Jurkat, Clone E6-1 (cell line): Measurements from ENCODE around the gene DTWD1. TPM values are rescaled to one million over a fixed set of nuclear protein-coding genes. Genes with fewer than 3 reads are reported as not detected.
A peak's percentile ranks its signal among the peaks of the same experiment; 100 is the strongest.
"Not testable (repeated sequence)": the region's sequence is repeated elsewhere in the genome, so short reads cannot be mapped to it uniquely, and the experiment has no call there.

Source experiments
- DNase-seq: peaks from one replicate; pipeline ENCODE4 v3.0.0-alpha.2; 2011; ENCODE audit warnings: low read depth, low spot score
- H3K4me3 ChIP-seq: 2 replicates; pipeline ENCODE4 v1.5.1; 2011; ENCODE audit warnings: mild to moderate bottlenecking, low read length, control low read depth, moderate library complexity
- polyA plus RNA-seq: library from polyadenylated mRNA; unstranded; fragments of >200 nt; gene quantifications from one replicate; pipeline ENCODE4 v1.2.1, GENCODE V29; 2012; ENCODE audit warnings: missing spikeins; ENCODE audit not compliant: insufficient read length, insufficient read depth

The DTWD1 gene, protein sequence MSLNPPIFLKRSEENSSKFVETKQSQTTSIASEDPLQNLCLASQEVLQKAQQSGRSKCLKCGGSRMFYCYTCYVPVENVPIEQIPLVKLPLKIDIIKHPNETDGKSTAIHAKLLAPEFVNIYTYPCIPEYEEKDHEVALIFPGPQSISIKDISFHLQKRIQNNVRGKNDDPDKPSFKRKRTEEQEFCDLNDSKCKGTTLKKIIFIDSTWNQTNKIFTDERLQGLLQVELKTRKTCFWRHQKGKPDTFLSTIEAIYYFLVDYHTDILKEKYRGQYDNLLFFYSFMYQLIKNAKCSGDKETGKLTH
- polyA plus RNA-seq = 26.2 TPM

DNA sequence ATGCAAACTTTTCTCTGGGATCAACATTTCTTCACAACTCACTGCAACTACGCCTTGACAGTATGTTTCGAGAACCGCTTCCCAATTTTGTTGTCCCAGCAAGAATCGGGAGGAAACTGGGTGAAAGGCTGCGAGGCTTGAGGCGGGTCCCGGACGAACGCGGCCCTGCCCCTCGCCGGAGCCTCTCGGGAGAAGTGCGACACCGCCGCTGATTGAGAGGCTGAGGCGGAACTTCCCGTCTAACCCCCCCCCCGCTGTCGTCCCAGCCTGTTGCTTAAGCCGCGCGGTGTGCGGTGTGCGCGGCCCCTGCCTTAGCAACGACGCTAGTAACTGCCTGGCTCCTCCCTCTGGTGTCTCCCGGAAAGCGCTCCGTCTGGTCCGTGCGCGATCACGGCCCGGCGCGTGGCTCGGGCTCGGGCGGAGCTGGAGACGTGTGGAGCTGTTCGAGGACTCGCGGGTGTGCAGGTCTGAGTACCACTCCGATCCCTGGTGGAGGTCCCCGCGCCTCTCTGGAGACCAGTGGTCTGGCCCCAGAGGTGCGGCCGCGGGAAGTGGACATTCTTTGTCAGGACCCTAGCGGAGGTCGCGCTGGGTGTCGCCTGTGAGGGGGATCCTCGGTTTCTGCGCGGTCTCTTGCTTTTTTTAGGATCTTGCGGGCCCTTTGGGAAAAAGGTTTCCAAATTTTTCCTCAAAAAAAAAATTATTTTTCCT lies at the start of gene DTWD1, which contains the start of gene FAM227B:
Gene DTWD1 (plus strand): TSS at position 391 of the 711 bp plus-strand sequence. CDS start 4,120 bp downstream, outside the sequence.
Gene FAM227B (minus strand): TSS at position 161 of the 711 bp plus-strand sequence. CDS start 5,647 bp downstream, outside the sequence.
- peak; percentile 97 for DNase-seq

DNA sequence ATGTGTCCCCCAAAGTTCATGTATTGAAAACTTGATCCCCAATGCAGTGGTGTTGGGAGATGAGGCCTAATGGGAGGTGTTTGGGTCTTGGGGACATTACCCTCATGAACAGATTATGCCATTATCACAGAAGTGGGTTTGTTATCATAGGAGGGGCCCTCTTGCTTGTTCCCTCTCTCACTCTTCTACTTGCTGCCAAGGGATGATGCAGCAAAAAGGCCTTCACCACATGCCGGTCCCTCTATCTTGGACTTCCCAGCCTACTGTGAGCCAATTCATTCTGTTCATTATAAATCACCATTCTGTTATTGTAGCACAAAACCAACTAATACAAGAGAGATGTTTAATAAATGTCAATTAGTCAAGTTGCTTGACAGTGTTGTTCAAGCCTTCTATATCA lies 47.4 kb upstream of the DTWD1 start:
- DNase-seq = no peak
- H3K4me3 ChIP-seq = no peak overlapping the region

More for the DNA sequence above, at the start of gene DTWD1, which contains the start of gene FAM227B:
- peak within 1 kb of the TSS; percentile 81 for H3K4me3 ChIP-seq

DNA sequence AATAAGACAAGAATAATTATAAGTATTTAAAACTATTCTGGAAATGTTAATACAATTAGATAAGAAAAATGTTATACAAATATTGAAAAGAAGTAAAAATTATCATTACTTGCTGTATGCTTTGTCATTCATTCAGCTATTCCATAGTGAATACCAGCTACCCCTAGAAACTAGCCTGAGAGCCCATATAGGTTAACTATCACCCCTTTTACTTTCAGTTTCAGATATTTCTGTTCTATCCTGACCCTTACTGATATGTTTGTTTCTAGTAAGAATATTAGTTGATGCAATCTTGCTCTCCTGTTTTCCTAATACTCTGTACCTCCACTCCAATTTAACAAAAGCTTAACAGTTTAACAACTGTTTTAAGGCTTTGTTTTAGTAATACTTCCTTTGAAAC lies 31.8 kb upstream of the DTWD1 start:
- no peak for DNase-seq
- no peak overlapping the region for H3K4me3 ChIP-seq

DNA sequence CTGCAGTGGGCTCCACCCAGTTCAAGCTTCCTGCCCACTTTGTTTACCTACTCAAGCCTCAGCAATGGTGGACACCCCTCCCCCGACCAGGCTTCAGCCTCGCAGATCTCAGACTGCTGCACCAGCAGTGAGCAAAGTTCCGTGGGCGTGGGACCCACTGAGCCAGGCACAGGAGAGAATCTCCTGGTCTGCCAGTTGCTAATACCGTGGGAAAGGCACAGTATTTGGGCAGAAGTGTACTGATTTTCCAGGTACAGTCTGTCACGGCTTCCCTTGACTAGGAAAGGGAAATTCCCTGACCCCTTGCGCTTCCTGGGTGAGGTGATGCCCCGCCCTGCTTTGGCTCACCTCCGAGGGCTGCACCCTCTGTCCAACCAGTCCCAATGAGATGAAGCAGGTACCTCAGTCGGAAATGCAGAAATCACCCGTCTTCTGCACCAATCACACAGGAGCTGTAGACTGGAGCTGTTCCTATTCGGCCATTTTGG lies 28.0 kb upstream of the DTWD1 start:
- H3K4me3 ChIP-seq, DNase-seq: not testable (repeated sequence)

DNA sequence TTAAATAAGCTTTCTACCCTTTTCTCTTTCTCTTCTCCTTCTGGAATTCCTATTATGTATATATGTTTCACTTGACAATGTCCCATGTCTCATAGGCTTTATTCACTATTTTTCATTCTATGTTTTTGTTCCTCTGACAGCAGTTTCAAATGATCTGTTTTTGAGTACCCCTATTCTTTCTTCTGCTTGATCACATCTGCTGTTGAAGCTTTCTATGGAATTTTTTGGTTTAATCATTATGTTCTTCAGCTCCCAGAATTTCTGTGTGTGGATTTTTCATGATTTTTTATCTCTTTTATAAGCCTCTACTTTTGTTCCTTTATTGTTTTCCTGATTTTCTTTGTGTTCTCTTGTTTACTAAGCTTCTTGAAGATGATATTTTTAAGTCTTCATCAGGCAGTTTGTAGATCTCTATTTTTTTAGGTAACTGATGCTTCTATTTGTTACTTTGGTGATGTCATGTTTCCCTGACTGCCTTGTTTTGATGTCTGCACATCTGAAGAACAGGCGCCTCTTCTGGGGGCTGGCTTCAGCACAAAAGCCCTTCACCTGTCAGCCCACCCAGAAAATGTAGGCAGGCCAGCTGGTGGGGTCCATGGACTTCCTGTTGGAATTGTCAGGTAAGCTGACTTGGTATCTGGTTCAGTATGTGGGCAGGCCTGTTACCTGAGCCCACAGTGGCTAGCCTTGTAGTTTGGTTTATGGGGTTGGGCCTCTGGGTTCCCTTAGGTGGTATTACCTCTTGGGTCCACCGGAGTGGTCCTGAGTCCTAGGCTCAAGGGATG lies 16.0 kb upstream of the DTWD1 start:
- H3K4me3 ChIP-seq = no peak overlapping the region
- DNase-seq = no peak

DNA sequence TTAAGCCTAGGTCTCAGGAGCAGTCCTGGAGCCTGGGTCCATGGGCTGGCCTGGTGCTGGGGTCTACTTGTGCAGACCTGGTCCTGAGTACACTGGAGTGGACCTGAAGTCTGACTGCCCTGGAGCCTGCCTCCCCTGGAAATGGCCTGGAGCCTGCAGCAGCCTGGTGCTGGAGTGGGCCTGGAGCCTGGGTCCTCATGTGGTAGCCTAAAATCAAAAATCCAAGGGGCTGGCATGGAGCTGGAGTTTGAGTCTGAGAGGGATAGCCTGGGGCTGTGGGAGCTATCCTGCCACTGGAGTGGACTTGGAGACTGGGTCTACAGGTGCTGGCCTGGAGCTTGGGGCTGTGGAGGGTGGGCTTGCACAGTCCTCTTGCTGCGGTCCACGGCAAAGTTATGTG lies 15.3 kb upstream of the DTWD1 start:
- H3K4me3 ChIP-seq = no peak overlapping the region
- no peak for DNase-seq

DNA sequence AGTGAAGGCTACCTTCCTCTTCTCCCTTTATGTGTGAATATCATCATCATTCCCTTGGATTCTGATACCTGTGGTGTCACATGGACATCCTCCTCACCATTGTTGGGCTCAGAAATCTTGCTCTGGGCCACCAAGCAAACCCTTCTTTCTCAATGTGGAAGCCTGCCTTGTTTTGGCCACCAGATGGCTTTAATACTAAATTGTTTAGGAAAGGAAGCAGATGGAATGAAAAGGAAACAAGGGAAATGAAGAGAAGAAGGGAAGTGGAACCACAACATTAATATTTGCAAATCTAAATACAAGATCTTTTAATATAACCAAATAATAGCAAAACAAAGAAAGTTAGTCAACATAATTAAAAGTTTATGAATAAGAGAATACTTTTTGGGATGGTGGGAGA lies 14.3 kb upstream of the DTWD1 start:
- H3K4me3 ChIP-seq = no peak overlapping the region
- no peak for DNase-seq

DNA sequence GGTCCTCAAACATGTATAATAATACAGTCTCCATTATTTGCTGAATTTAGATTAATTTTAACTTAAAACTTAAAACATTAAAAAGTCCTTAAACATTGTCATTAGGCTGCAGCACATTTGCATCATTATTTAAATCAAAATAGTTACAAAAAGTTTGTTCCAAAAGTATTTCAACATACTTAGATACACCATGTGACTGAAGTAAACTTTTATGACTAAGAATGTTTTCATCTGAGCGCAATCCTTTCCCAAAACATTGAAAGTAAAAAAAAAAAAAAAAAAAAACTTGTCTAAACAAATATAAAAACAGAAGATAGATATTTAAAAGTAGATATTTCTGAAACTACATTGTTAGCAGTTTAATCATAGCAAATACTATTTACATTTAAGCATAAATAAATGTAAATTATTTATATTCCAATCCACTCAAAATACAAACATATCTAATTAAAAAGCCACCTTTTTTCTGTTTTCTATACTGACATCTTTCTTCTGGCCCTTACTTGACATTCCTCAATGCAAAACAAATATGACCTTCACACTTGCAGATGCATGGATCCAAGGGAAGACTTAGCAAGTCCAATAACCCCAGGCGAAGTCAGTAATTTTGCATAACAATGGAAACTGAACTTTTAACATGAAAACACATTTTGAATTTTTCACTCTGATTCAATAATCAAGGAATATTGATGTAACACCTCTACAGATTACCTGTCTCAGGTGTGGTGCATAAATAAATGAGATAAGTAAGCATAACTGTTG lies 10.5 kb upstream of the DTWD1 start:
- no peak for DNase-seq
- H3K4me3 ChIP-seq = no peak overlapping the region

DNA sequence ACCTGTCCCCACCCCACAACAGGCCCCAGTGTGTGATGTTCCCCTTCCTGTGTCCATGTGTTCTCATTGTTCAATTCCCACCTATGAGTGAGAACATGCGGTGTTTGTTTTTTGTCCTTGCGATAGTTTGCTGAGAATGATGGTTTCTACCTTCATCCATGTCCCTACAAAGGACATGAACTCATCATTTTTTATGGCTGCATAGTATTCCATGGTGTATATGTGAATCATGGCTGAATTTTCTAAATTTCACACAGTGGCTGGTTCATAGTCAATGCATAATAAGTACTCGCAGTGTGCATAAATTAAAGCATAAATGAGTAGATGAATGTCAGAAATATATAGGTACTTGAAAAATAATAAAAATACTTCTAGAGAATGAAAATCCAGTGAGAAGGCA lies 8.6 kb upstream of the DTWD1 start:
- not testable (repeated sequence) for H3K4me3 ChIP-seq, DNase-seq

DNA sequence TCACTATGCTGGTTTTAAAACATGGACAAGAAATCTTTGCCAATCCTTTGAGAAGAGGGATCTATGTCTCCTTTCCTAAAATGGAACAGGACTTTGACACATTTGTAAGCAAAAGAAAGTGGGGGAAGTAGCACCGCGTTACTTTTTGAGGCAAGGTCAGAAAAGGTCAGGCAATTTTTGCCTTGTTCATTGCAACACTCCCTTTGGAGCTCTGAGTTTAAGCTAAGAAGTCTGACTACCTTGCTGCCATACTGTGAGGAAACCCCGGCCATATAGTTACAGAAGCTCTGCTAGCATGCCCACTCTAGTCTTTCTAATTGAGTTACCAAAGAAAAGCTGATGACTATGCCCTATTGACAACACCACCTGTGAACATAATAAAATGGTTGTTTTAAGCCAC lies 1.6 kb upstream of the DTWD1 start:
- H3K4me3 ChIP-seq = no peak overlapping the region

DNA sequence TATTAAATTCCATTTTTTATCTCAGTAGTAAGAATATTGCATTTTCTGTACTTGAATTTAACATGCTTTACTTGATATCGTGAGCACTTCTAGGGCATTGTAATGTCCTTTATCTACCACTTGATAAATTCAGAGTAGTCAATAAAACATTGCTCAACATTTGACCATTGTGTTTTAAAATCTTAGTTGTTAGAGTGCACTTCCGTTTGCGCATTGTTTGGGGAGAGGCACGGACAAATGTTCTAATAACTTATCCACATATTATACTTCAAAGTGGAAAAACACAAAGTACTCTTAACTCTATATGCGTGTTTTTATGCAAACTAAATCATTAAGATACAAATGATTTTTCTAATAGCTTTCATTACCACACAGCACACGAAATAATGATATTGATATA lies 649 bp upstream of the DTWD1 start:
- H3K4me3 ChIP-seq = peak overlapping the region; percentile 81
- no peak for DNase-seq

More for the DNA sequence above, 1.6 kb upstream of the DTWD1 start:
- DNase-seq = no peak

DNA sequence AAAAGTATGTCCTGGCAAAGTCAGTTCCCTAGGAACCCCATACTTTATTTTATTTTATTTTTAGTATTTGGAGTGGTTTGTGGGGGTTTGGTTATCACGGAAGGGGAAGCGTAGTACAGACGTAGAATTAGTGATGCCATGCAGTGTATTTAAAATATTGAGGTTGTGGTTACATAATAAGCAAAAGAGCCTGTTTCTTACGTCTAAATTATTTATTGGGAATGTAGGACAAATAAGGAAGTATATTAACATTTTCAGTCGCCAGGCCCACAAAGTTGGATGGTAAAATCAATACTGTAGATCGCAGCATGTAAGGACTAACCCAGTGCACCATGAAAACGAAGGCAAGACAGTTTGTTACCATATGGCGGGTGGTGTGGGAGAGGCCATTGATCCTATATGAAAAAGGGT lies 558 bp downstream of the DTWD1 start:
- peak overlapping the region; percentile 81 for H3K4me3 ChIP-seq
- DNase-seq = no peak

DNA sequence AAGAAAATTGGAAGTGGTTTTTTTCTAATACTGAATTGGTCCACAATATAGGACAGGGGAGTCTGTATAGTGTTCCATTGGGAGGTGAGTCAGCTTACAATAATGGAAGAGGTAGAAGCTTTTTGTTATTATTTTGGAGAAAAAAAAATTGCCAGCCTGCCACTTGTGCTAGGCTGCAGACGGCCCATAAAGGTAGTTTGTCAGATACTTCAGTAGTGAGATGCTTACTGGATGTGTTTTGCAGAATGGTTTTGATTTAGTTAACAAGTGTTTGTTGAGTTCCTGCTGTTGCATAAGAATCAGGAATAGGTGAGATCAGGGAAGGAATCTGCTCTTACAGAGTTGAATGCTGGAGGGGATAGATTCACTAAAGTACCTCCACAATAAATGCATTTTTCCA lies 1.0 kb downstream of the DTWD1 start:
- peak overlapping the region; percentile 81 for H3K4me3 ChIP-seq
- DNase-seq = no peak

DNA sequence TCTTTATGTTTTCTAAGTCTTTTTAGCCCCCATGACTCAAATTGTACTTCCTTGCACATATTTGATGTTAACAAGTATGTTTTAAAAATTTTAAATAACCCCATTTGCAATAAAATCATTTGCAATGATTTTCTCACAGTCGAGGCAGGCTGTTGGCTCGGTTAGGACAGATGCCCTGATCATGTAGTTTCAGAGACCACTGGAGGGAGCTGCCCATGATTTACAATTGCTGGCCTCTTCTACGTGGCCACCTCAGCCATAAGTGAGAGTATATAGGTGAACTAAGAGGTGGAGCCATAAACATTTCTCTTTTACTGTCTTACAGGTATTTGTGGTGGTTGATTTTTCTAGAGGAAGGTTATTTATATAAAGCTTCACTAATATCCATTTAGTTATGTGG lies 1.7 kb downstream of the DTWD1 start:
- H3K4me3 ChIP-seq = no peak overlapping the region
- DNase-seq = no peak

DNA sequence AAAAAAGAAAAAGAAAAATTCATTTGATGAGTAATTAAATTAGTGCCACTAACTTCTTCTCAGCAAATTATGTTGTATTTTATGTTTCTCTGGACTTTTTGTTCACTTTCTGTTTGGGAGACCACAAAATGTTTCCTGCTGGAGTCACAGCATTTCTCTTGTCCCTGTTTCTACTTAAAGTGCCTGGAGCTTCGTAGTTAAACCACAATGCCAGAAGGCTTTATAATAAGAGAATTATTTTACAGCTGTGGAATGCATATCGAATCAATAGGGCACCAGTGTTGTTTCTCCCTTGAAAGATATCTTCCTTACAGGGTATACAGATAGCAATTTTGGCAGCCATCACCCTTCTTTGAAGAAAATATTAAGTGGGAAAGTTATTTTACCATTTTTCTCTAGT lies 3.2 kb downstream of the DTWD1 start:
- H3K4me3 ChIP-seq = no peak overlapping the region

DNA sequence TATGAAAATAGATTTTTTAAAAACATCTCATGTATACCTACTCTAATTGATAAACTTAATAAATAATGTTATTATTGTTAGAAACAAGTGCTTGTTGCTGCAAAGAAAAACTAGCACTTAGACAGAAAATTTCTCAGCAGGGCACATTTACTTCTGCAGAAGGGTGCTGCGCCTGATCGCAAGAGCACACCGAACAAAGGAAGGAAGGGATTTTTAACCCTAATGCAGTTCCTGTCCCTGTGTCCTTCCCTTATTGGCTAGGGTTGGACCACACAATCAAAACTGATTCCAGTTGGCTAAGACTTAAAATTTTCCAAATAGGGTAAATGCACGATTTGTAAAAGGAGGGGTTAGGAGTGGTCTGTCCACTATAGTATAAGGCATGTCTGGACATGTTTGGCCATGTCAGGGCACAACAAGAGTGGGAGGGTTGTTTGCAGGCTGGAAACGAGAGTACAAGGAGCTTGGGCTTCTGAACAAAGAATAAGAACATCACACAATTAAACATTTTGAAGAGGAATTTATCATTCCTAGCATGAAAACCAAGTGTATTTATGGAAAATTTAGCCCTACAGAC lies 4.7 kb downstream of the DTWD1 start:
- H3K4me3 ChIP-seq = no peak overlapping the region
- DNase-seq = no peak

More for the DNA sequence above, 3.2 kb downstream of the DTWD1 start:
- DNase-seq = no peak

DNA sequence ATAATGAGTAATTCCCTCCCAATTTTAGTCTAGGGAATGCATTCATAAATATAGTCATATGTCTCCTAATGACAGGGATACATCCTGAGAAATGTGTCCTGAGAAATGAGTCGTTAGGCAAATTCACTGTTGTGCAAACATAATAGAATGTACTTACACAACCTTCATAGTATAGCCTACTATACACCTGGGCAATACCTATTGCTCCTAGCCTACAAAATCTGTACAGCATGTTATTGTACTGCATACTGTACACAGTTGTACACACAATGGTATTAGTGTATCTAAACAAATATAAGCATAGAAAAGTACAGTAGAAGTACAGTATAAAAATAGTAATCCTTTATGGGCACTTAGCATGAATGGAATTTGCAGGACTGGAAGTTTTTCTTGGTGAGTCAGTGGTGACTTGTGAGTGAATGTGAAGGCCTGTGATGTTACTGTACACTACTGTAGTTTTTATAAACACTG lies 6.6 kb downstream of the DTWD1 start:
- H3K4me3 ChIP-seq = no peak overlapping the region
- no peak for DNase-seq

DNA sequence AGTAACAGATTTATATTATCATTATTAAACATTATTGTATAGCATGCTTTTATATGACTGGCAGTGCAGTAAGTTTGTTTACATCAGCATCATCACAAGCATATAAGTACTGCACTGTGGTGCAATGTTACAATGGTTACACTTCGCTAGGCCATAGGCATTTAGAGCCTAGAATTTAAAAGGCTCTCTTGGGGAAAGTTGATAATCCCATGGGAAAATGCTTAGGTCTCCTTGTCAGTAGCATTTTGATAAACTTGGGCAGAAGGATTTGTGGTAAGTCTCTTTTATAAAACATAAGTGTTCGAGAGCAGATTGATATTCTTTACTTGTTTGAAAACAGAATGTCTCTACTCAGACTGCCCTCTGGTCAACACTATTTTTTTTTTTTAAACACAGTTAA lies 7.5 kb downstream of the DTWD1 start:
- DNase-seq = no peak
- H3K4me3 ChIP-seq = no peak overlapping the region
